Osteoblast (primary cell): ENCODE data around the gene MDC1. TPM values are rescaled to one million over a fixed set of nuclear protein-coding genes. Genes with fewer than 3 reads are reported as not detected.
"Not testable (repeated sequence)": the region's sequence is repeated elsewhere in the genome, so short reads cannot be mapped to it uniquely, and the experiment has no call there.

Experiments used
- DNase-seq: peaks from one replicate; pipeline ENCODE4 v3.0.0; 2011; ENCODE audit warnings: low spot score, mixed read lengths; ENCODE audit not compliant: insufficient read length; ENCODE audit errors: missing footprints
- H2AFZ ChIP-seq: 2 replicates; pipeline ENCODE4 v1.6.0; 2011; ENCODE audit warnings: mild to moderate bottlenecking, low read length
- H3K27ac ChIP-seq: 2 replicates; pipeline ENCODE4 v1.5.1; 2011; ENCODE audit warnings: mild to moderate bottlenecking, low read depth, low read length, moderate library complexity
- H3K27me3 ChIP-seq: 2 replicates; pipeline ENCODE4 v1.6.0; 2012; ENCODE audit warnings: mild to moderate bottlenecking, control low read depth, inconsistent platforms, low read length, moderate library complexity; ENCODE audit not compliant: insufficient read depth
- H3K36me3 ChIP-seq: 2 replicates; pipeline ENCODE4 v1.5.1; 2011; ENCODE audit warnings: mild to moderate bottlenecking, low read length, control low read depth, moderate library complexity; ENCODE audit not compliant: insufficient read depth
- H3K4me1 ChIP-seq: 2 replicates; pipeline ENCODE4 v1.5.1; 2011; ENCODE audit warnings: mild to moderate bottlenecking, low read length, control low read depth, moderate library complexity; ENCODE audit not compliant: insufficient read depth
- H3K4me2 ChIP-seq: 2 replicates; pipeline ENCODE4 v1.6.0; 2011; ENCODE audit warnings: mild to moderate bottlenecking, low read length; ENCODE audit not compliant: insufficient read depth
- H3K4me3 ChIP-seq: fragments of 200-600 bp; sonication (generic); 3 replicates; pipeline ENCODE4 v1.5.1; 2012; ENCODE audit warnings: mild to moderate bottlenecking, low read length, inconsistent platforms; ENCODE audit not compliant: insufficient read depth
- H3K79me2 ChIP-seq: 2 replicates; pipeline ENCODE4 v1.6.0; 2012; ENCODE audit warnings: mild to moderate bottlenecking, low read length, control low read depth, inconsistent platforms; ENCODE audit not compliant: insufficient read depth
- H3K9me3 ChIP-seq: 2 replicates; pipeline ENCODE4 v1.5.1; 2011; ENCODE audit warnings: low read depth, low read length, control low read depth
- H4K20me1 ChIP-seq: 2 replicates; pipeline ENCODE4 v1.6.0; 2012; ENCODE audit warnings: mild to moderate bottlenecking, low read length, control low read depth; ENCODE audit not compliant: insufficient read depth
- CTCF ChIP-seq: IDR thresholded peaks from 2 replicates; pipeline ENCODE4 v1.5.1; 2011; ENCODE audit warnings: mild to moderate bottlenecking, low read depth, low read length, moderate library complexity; ENCODE audit errors: extremely low read depth
- total RNA-seq: library from RNA; depleted of rRNA; stranded (reverse); fragments of >200 nt; gene quantifications from 2 replicates; pipeline ENCODE4 v1.2.3, GENCODE V29; 2012

MDC1 gene
- total RNA-seq, 1 donor: 5.1 TPM

GRCh38 chr6:30759575-30760239 lies 42.6 kb upstream of the MDC1 start:
- Histone ChIP-seq H3K9me3 (no peaks in the 10 kb centered on the region), H3K79me2 (no peaks in the 10 kb centered on the region), H3K4me3 (no peak overlapping the region), H3K27me3 (no peaks in the 10 kb centered on the region), H3K27ac (peak overlapping the region; percentile 99), H3K4me1 (peaks cover 44% of the 10 kb centered on the region), H3K4me2 (peak overlapping the region; percentile 43), H4K20me1 (no peaks in the 10 kb centered on the region), H3K36me3 (no peaks in the 10 kb centered on the region), H2AFZ (no peak overlapping the region)
- TF ChIP-seq CTCF: no peak
- peak; percentile 93 for DNase-seq

GRCh38 chr6:30757261-30757904 lies 40.3 kb upstream of the MDC1 start:
- no peak for DNase-seq
- Histone ChIP-seq H3K4me1 (peaks cover 49% of the 10 kb centered on the region), H3K4me3 (no peak overlapping the region)

GRCh38 chr6:30756405-30757003 lies 39.4 kb upstream of the MDC1 start:
- not testable (repeated sequence) for H4K20me1 ChIP-seq, H3K4me3 ChIP-seq, H3K9me3 ChIP-seq, H2AFZ ChIP-seq, H3K79me2 ChIP-seq, H3K27ac ChIP-seq, H3K27me3 ChIP-seq, H3K36me3 ChIP-seq, H3K4me2 ChIP-seq, DNase-seq
- H3K4me1 ChIP-seq: peaks cover 53% of the 10 kb centered on the region

More at GRCh38 chr6:30757261-30757904, 40.3 kb upstream of the MDC1 start:
- Histone ChIP-seq H3K9me3 (no peaks in the 10 kb centered on the region), H3K36me3 (no peaks in the 10 kb centered on the region), H2AFZ (no peak overlapping the region), H3K27ac (peak overlapping the region; percentile 99), H3K79me2 (no peaks in the 10 kb centered on the region), H3K27me3 (no peaks in the 10 kb centered on the region), H4K20me1 (no peaks in the 10 kb centered on the region), H3K4me2 (no peak overlapping the region)
- TF ChIP-seq CTCF: no peak

- no peaks in the 10 kb centered on the region for H3K79me2 ChIP-seq
- peaks cover 49% of the 10 kb centered on the region for H3K4me1 ChIP-seq
- DNase-seq: peak; percentile 87
- no peak overlapping the region for H2AFZ ChIP-seq
- no peaks in the 10 kb centered on the region for H3K36me3 ChIP-seq
- H3K27me3 ChIP-seq: no peaks in the 10 kb centered on the region
- H3K4me3 ChIP-seq: no peak overlapping the region
- peak overlapping the region; percentile 51 for H3K4me2 ChIP-seq
- TF ChIP-seq CTCF: no peak
- H3K9me3 ChIP-seq: no peaks in the 10 kb centered on the region
- H3K27ac ChIP-seq: peak overlapping the region; percentile 99
- no peaks in the 10 kb centered on the region for H4K20me1 ChIP-seq
Measured at GRCh38 chr6:30754631-30755030, 37.5 kb upstream of the MDC1 start.
